ENCODE results near the gene MCF2L. TPM values are rescaled to one million over a fixed set of nuclear protein-coding genes. Genes with fewer than 3 reads are reported as not detected.

MCF2L gene
- total RNA-seq, 2 donors from 2014 or later, result 48.0 to 49.9 TPM

GRCh38 chr13:113043931-113044330, 74.9 kb downstream of the MCF2L start:
- Histone ChIP-seq H3K27ac (ENCODE audit: low read depth, low read length) (no peak overlapping the region), H3K4me3 (ENCODE audit: low read length) (no peak overlapping the region), H3K9me3 (ENCODE audit: control insufficient read depth, low read length) (no peaks in the 10 kb centered on the region), H3K4me1 (ENCODE audit: control insufficient read depth, insufficient read depth, low read length) (no peaks in the 10 kb centered on the region), H3K9ac (ENCODE audit: extremely low read depth, low read length, poor library complexity, severe bottlenecking) (no peak overlapping the region), H3K27me3 (ENCODE audit: control insufficient read depth, insufficient read depth, low read length, poor library complexity, severe bottlenecking) (no peaks in the 10 kb centered on the region), H3K36me3 (ENCODE audit: control insufficient read depth, insufficient read depth, low read length) (no peaks in the 10 kb centered on the region)
- Mint-ChIP-seq H3K9me3 (no peaks in the 10 kb centered on the region), H3K27ac (no peak overlapping the region), H3K4me1 (no peaks in the 10 kb centered on the region), H3K36me3 (ENCODE audit: low read depth) (peaks cover 14% of the 10 kb centered on the region), H3K27me3 (ENCODE audit: insufficient read depth) (no peaks in the 10 kb centered on the region), H3K4me3 (no peak overlapping the region)
- no peak for DNase-seq
- TF ChIP-seq, protein P1, sequence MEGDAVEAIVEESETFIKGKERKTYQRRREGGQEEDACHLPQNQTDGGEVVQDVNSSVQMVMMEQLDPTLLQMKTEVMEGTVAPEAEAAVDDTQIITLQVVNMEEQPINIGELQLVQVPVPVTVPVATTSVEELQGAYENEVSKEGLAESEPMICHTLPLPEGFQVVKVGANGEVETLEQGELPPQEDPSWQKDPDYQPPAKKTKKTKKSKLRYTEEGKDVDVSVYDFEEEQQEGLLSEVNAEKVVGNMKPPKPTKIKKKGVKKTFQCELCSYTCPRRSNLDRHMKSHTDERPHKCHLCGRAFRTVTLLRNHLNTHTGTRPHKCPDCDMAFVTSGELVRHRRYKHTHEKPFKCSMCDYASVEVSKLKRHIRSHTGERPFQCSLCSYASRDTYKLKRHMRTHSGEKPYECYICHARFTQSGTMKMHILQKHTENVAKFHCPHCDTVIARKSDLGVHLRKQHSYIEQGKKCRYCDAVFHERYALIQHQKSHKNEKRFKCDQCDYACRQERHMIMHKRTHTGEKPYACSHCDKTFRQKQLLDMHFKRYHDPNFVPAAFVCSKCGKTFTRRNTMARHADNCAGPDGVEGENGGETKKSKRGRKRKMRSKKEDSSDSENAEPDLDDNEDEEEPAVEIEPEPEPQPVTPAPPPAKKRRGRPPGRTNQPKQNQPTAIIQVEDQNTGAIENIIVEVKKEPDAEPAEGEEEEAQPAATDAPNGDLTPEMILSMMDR (conservative IDR thresholded peaks at IDR 0.05), result no peak
- 92 to 97% methylated on average over 14 of the region's 14 CpGs for WGBS, 2 experiments (ENCODE audit: insufficient coverage in 1 of 2, insufficient read length in 1 of 2)

DNA sequence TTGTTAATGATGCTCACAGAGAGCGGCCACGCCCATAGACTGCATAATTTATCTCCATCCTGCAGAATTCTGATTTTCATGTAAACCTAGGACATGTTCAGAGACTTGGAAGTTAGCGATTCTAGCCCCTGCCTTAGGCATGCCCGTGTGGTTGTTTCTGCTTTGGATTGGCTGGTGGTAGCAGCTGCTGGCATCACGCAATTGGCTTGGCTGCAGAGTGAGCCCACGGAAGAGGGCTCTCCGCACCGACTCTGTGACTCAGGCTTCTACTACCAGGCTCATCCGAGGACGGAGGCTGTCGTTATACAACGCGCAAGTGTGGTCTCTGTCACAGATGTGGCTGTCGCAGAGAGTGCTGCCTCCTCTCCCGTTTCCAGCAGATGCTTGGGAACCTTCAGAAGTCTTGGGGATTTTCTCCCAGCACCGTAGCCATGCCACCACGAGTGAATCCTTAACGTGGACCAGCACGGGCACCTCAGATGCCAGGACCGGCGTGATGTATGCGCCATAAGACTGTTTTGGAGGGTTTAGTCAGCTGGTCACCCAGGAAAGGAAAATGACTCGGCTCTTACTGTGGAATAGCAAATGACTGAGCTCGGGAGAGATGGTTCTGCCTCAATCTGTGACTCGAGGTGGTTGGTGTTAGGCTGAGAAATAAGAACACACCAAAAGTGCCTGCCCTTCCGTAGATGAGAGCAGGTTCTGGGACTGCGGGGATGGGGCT, 75.5 kb downstream of the MCF2L start:
- no peaks in the 10 kb centered on the region for H3K4me1 ChIP-seq (ENCODE audit: control insufficient read depth, insufficient read depth, low read length)
- H3K4me3 Mint-ChIP-seq, result no peak overlapping the region
- no peaks in the 10 kb centered on the region for H3K27me3 ChIP-seq (ENCODE audit: control insufficient read depth, insufficient read depth, low read length, poor library complexity, severe bottlenecking)
- H3K36me3 Mint-ChIP-seq (ENCODE audit: low read depth), result peaks cover 14% of the 10 kb centered on the region
- TF ChIP-seq, protein P1 (conservative IDR thresholded peaks at IDR 0.05), result no peak
- no peaks in the 10 kb centered on the region for H3K9me3 ChIP-seq (ENCODE audit: control insufficient read depth, low read length)
- 89 to 91% methylated on average over 23 to 27 of the region's 27 CpGs for WGBS, 2 experiments (ENCODE audit: insufficient coverage in 1 of 2, insufficient read length in 1 of 2)
- no peak overlapping the region for H3K4me3 ChIP-seq (ENCODE audit: low read length)
- H3K27ac ChIP-seq (ENCODE audit: low read depth, low read length), result no peak overlapping the region
- no peaks in the 10 kb centered on the region for H3K36me3 ChIP-seq (ENCODE audit: control insufficient read depth, insufficient read depth, low read length)
- H3K9me3 Mint-ChIP-seq, result no peaks in the 10 kb centered on the region
- DNase-seq, result no peak
- no peaks in the 10 kb centered on the region for H3K4me1 Mint-ChIP-seq
- no peak overlapping the region for H3K9ac ChIP-seq (ENCODE audit: extremely low read depth, low read length, poor library complexity, severe bottlenecking)
- H3K27ac Mint-ChIP-seq, result no peak overlapping the region
- H3K27me3 Mint-ChIP-seq (ENCODE audit: insufficient read depth), result no peaks in the 10 kb centered on the region

DNA sequence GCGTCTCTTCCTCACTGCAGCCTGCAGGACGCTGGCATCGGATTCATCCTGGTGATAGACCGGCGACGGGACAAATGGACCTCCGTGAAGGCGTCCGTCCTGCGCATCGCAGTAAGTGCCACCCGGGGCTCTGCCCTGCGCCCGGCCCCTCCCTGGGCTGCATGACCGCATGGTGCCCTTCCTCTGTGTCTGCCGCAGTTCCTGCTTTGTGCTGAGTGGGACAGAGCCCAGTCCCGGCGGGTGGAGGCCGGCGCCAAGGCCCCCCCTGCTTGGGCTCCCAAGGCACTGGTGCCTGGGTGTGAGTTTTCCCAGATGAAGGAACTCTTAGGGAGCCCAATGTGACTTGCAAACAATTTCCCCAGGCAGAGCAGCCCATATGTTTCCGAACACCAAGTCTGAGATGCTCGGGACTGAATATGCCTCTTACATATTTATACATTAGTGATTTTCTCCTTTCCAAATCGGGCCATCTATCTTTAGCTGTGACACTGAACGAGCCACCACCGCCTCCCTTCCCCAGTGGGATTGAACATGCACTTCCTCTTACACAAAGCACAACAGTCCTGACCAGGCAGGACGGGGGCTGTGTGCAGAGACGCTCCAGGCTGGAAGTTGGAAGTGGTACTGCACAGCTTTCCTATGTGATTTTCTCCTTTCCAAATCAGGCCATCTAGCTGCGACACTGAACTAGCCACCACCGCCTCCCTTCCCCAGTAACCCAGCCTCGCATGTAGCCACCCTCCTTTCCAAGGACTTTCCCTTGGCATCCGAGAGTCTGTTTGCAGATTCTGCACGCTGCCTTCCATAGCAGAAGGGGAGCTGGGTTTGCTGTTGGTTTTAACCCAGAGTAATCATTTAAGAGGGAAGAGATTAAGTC, 76.5 kb downstream of the MCF2L start:
- no peaks in the 10 kb centered on the region for H3K9me3 ChIP-seq (ENCODE audit: control insufficient read depth, low read length)
- 94 to 98% methylated on average over 20 to 32 of the region's 32 CpGs for WGBS, 2 experiments (ENCODE audit: insufficient coverage in 1 of 2, insufficient read length in 1 of 2)
- no peak overlapping the region for H3K27ac ChIP-seq (ENCODE audit: low read depth, low read length)
- DNase-seq, result no peak
- Mint-ChIP-seq H3K9me3 (no peaks in the 10 kb centered on the region), H3K4me3 (no peak overlapping the region), H3K4me1 (no peaks in the 10 kb centered on the region), H3K27ac (no peak overlapping the region), H3K27me3 (ENCODE audit: insufficient read depth) (no peaks in the 10 kb centered on the region), H3K36me3 (ENCODE audit: low read depth) (peaks cover 14% of the 10 kb centered on the region)
- TF ChIP-seq, protein P1 (conservative IDR thresholded peaks at IDR 0.05), result no peak
- no peak overlapping the region for H3K9ac ChIP-seq (ENCODE audit: extremely low read depth, low read length, poor library complexity, severe bottlenecking)
- H3K4me3 ChIP-seq (ENCODE audit: low read length), result no peak overlapping the region
- H3K27me3 ChIP-seq (ENCODE audit: control insufficient read depth, insufficient read depth, low read length, poor library complexity, severe bottlenecking), result no peaks in the 10 kb centered on the region
- no peaks in the 10 kb centered on the region for H3K4me1 ChIP-seq (ENCODE audit: control insufficient read depth, insufficient read depth, low read length)
- H3K36me3 ChIP-seq (ENCODE audit: control insufficient read depth, insufficient read depth, low read length), result no peaks in the 10 kb centered on the region
